Right kidney (tissue), 1 donor: Measurements from ENCODE around the gene IRX4.

ENCODE experiments used
- DNase-seq: peaks from one replicate; pipeline ENCODE4 v3.0.0-alpha.2; 2016

The IRX4 gene

GRCh38 chr5:1836891-1837880 is 45.5 kb downstream of the IRX4 start:
- DNase-seq = no peak

DNA sequence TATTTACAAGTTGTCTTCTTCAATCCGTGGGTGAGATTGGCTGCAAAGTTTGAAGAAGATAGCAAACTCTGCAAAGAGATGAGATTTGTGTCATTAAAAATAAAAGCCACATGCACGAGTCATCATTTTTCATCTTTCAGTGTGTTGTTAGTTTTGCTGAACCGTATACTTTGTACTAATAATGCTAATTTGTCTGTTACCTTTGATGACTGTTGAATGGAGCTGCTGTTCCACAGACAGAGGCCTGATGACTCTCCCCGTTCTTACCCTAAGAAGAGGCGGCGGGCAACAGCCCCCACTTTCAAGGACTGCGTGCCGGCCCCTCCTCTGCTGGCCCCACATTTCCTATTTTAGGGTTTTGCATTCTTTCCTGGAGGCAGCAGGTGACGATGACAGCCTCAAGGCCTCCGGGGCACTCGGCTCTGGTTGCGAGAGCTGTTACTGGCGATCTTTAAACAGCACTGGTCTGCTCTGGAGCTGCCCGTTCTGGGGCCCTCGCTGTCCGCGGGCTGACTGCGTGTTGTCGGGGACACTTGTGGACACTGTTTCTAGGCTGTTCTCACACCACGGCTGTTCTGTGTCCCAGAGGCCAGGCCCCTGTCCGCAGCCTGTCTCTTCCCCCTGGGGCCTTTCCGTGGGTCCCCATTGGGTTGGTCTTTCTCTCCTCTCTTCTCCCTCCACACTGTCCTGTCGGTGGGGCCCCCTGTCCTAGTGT is 46.4 kb downstream of the IRX4 start:
- DNase-seq = no peak

- DNase-seq = no peak
These were observed 47.3 kb downstream of the IRX4 start for GRCh38 chr5:1835431-1835830.

- no peak for DNase-seq
These were observed 47.9 kb downstream of the IRX4 start for GRCh38 chr5:1834721-1835429.

DNA sequence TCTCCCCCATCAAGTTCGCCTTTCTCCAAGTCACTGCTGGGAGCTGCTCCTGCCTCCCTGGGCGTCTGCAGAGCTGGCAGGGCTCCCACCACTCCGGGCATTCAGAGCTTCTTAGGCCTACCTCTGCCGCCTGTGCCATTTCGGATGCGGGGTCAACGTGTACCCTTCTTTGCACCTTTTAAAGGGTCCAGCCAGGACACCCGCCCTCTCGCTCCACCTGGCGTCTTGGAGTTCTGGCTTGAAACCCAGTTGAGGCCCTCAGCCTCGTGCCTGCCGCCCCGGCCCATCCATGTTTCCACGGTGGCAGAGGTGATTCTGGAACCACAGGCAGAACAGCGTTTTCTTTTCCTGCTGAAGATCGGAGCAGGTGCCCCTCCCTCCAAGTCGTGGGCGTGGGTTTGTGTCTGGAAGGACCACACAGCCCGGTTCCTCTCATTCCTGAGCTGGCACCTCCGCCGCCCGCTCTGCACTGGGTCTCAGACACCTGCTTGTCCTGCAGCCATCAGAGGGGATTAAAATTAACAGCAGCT is 48.6 kb downstream of the IRX4 start:
- no peak for DNase-seq

DNA sequence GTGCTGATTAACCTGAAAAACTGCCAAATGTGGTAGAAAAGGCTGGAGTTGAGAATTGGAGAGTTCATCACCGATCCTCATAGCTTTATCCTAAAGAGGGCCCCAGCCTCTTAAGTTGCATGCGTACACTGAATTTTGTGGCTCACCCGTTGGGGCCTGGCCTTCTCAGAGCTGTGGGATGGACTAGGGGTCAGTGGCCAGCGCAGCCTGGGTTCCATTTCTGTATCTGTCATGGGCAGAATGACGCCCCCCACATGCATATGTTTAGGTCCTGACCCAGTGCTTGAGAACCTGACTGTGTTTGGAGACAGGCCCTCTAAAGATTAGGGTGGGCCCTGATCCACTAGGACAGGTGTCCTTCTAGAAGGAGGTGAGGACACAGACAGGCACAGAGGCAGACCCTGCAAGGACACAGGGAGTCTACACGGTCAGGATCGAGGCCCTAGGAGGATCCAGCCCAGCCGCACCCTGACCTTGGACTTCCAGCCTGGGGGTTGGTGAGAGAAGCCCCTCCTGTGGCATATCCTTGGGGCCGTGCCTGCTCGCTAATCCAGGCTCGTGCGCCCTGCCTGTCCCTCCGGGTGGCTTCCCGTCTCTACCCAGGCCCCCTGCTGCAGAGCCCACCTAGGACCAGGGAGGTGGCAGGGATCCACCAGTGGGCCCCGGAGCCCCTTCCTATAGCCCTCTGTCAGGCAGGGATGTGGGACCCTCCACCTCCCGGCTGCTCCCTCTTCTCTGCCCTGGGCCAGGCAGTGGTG is 49.3 kb downstream of the IRX4 start:
- DNase-seq = no peak

DNA sequence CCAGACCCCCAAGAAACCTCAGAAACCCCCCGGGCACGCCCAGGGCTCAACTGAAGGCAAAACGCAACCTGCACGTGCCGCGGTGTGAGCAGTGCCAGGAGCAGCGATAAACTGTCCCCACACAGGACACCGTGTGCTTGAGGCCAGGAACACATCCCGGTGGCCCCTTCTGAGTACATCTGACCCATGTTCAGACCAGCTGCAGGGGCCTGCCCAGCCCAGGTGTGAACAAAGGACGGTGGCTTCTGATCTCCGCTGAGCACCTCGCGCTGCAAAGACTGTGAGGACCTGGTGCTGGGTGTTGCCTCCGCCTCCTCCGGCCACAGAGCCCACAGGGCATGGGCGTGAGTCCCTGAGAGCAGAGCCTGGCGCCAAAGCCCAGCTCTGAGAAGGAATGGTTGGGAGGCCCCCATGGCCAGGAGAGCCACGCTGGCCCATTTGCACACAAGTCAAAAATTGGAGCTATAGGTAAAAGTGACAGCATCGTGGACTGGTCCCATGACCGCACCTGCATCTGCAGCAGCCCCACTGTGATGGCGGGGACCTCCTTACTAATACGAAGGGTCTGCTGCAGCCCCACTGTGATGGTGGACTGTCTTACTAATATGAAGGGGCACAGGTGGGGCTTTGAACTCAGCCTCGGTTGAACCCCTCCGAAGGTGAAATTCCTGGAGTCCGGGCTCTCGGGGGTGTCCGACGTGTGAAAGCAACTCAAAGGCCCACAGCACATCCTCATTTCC is 50.0 kb downstream of the IRX4 start:
- no peak for DNase-seq

- DNase-seq = no peak
These were observed 50.9 kb downstream of the IRX4 start for GRCh38 chr5:1831677-1832313.

- DNase-seq = no peak
These were observed 51.5 kb downstream of the IRX4 start for GRCh38 chr5:1831257-1831656.

GRCh38 chr5:1830571-1831228 is 52.0 kb downstream of the IRX4 start:
- DNase-seq = no peak

GRCh38 chr5:1827886-1828397 is 54.8 kb downstream of the IRX4 start:
- DNase-seq = no peak
